ENCODE measurements around the gene TRIM46.

The TRIM46 gene

DNA sequence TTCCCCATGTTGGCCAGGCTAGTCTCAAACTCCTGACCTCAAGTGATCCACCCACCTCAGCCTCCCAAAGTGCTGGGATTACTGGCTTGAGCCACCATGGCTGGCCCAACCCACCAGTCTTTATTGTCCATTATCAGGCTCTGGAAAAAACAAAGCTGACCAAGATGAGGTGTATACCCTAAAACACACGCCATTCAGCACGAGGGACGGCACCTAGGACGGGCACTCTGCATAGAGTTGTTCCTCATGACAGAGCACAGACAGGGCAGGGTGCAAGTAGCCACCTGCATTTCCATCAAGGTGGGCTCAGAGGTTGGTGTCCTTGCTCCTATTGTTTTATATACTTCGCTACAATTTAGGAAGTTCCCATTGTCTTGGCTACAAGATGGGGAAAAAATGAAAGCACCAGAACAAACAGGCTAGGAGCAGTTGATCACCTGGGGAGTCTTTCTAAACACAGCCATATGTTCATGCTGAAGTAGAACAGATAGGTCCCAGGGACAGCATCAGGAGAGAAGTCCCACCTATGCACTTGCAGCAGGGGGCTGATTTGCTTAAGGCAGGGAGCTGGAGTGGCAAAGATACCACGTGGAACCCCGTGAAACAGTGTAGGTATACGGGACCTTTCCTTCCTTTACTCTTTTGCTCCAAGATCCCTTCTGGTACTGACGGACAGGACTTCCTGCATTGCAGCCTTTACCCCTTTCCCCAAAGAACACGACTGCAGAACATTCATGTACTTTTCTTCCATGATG is 5.0 kb upstream of the TRIM46 start:
- no peak for FAIRE-seq
- no peak for DNase-seq (ENCODE audit: insufficient read length)
- TF ChIP-seq TAF1 (IDR thresholded peaks at IDR 0.05; ENCODE audit: borderline replicate concordance, low read depth, low read length) (no peak), POLR2A (IDR thresholded peaks at IDR 0.05; ENCODE audit: low read depth, low read length) (no peak), POLR2AphosphoS5 (IDR thresholded peaks at IDR 0.05; ENCODE audit: low read depth, low read length) (no peak)

- no peak for FAIRE-seq
- no peak for DNase-seq (ENCODE audit: insufficient read length)
- TF ChIP-seq POLR2AphosphoS5 (IDR thresholded peaks at IDR 0.05; ENCODE audit: low read depth, low read length): no peak
- TF ChIP-seq TAF1 (IDR thresholded peaks at IDR 0.05; ENCODE audit: borderline replicate concordance, low read depth, low read length): no peak
- no peak for TF ChIP-seq POLR2A (IDR thresholded peaks at IDR 0.05; ENCODE audit: low read depth, low read length)
Observed at GRCh38 chr1:155169541-155169940, 4.1 kb upstream of the TRIM46 start.

DNA sequence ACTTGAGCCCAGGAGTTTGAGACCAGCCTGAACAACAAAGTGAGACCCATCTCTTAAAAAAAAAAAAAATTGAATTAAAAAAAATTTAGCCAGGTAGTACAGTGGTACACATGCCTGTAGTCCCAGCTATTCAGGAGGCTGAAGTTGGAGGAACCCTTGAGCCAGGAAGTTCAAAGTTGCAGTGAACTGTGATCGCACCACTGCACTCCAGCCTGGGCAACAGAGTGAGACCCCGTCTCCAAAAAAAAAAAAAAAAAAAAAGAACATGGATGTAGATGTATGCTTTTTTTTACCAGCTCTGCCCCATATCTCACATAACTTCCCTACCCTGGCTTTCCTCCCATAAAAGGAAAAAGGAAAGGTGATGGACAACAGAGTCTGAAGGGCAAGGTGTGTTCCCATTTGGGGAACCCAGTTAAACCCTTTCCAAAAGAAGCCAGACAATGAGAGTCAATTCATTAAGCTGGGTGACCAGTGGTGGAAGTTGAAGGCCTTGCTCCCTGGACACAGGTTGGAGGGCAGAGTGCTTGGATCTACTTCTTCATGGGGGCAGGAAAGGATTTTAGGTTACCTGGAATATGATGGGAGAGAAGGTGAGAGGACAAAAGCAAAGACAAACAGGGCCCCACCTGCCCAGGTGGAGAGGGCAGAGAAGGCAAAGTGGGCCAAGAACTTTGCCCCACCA is 3.4 kb upstream of the TRIM46 start:
- FAIRE-seq: no peak
- TF ChIP-seq TAF1 (IDR thresholded peaks at IDR 0.05; ENCODE audit: borderline replicate concordance, low read depth, low read length) (no peak), POLR2A (IDR thresholded peaks at IDR 0.05; ENCODE audit: low read depth, low read length) (no peak), POLR2AphosphoS5 (IDR thresholded peaks at IDR 0.05; ENCODE audit: low read depth, low read length) (no peak)
- no peak for DNase-seq (ENCODE audit: insufficient read length)

DNA sequence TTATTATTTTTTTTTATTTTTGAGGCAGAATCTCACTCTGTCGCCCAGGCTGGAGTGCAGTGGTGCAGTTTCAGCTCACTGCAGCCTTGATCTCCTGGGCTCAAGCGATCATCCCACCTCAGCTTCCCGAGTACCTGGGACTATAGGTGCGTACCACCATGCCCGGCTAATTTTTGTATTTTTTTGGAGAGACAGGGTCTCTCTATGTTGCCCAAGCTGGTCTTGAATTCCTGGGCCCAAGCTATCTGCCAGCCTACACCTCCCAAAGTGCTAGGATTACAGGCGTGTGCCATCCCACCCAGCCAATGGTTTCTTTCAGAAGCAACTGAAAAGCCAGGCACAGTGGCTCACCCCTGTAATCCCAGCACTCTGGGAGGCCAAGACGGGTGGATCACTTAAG is 2.8 kb upstream of the TRIM46 start:
- no peak for TF ChIP-seq POLR2A (IDR thresholded peaks at IDR 0.05; ENCODE audit: low read depth, low read length)
- no peak for TF ChIP-seq TAF1 (IDR thresholded peaks at IDR 0.05; ENCODE audit: borderline replicate concordance, low read depth, low read length)
- no peak for TF ChIP-seq POLR2AphosphoS5 (IDR thresholded peaks at IDR 0.05; ENCODE audit: low read depth, low read length)
- FAIRE-seq: no peak
- DNase-seq (ENCODE audit: insufficient read length): no peak

GRCh38 chr1:155171836-155172731 is 1.6 kb upstream of the TRIM46 start:
- FAIRE-seq (no peak), DNase-seq (ENCODE audit: insufficient read length) (no peak)
- TF ChIP-seq POLR2AphosphoS5 (IDR thresholded peaks at IDR 0.05; ENCODE audit: low read depth, low read length) (no peak), POLR2A (IDR thresholded peaks at IDR 0.05; ENCODE audit: low read depth, low read length) (no peak), TAF1 (IDR thresholded peaks at IDR 0.05; ENCODE audit: borderline replicate concordance, low read depth, low read length) (no peak)

- DNase-seq (ENCODE audit: insufficient read length): peak; percentile 96
- peak; percentile 85 for TF ChIP-seq POLR2A (IDR thresholded peaks at IDR 0.05; ENCODE audit: low read depth, low read length)
- peak; percentile 88 for TF ChIP-seq POLR2AphosphoS5 (IDR thresholded peaks at IDR 0.05; ENCODE audit: low read depth, low read length)
- peak; percentile 36; the same call in 1 of the 2 replicates for TF ChIP-seq TAF1 (IDR thresholded peaks at IDR 0.05; ENCODE audit: borderline replicate concordance, low read depth, low read length)
- FAIRE-seq: peak; percentile 100
Observed at GRCh38 chr1:155172732-155173477, 744 bp upstream of the TRIM46 start, which contains the start of gene KRTCAP2. TSS of gene KRTCAP2 (minus strand) at chr1:155173304. CDS start at chr1:155173224, 80 bp downstream.

GRCh38 chr1:155174324-155175280 is 953 bp downstream of the TRIM46 start:
- TF ChIP-seq POLR2A (IDR thresholded peaks at IDR 0.05; ENCODE audit: low read depth, low read length): no peak
- no peak for TF ChIP-seq POLR2AphosphoS5 (IDR thresholded peaks at IDR 0.05; ENCODE audit: low read depth, low read length)
- no peak for TF ChIP-seq TAF1 (IDR thresholded peaks at IDR 0.05; ENCODE audit: borderline replicate concordance, low read depth, low read length)
- no peak for FAIRE-seq
- no peak for DNase-seq (ENCODE audit: insufficient read length)

DNA sequence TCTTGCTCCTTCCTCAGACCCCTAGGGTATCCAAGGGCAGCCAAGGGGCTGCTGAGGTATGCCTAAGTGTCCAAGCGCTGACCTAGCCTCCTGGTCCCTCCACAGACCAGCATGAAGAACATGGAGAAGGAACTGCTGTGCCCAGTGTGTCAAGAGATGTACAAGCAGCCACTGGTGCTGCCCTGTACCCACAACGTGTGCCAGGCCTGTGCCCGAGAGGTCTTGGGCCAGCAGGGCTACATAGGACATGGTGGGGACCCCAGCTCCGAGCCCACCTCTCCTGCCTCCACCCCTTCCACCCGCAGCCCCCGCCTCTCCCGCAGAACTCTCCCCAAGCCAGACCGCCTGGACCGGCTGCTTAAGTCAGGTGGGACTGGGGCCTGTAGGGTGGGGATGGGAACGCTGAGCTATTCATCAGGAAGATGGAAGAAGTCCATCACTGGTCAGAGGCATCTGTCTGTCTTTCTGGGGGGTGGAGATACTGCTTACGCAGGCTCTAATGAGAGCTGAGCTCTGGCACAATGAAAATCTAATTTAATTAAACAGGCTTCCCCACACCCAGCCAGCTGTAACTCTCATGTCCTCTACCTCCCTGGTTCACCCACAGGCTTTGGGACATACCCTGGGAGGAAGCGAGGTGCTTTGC is 1.8 kb downstream of the TRIM46 start:
- DNase-seq (ENCODE audit: insufficient read length) (no peak), FAIRE-seq (no peak)
- TF ChIP-seq POLR2AphosphoS5 (IDR thresholded peaks at IDR 0.05; ENCODE audit: low read depth, low read length) (no peak), TAF1 (IDR thresholded peaks at IDR 0.05; ENCODE audit: borderline replicate concordance, low read depth, low read length) (no peak), POLR2A (IDR thresholded peaks at IDR 0.05; ENCODE audit: low read depth, low read length) (no peak)

GRCh38 chr1:155175927-155176371 is 2.3 kb downstream of the TRIM46 start:
- DNase-seq (ENCODE audit: insufficient read length) (no peak), FAIRE-seq (no peak)
- TF ChIP-seq POLR2A (IDR thresholded peaks at IDR 0.05; ENCODE audit: low read depth, low read length): no peak
- no peak for TF ChIP-seq TAF1 (IDR thresholded peaks at IDR 0.05; ENCODE audit: borderline replicate concordance, low read depth, low read length)
- TF ChIP-seq POLR2AphosphoS5 (IDR thresholded peaks at IDR 0.05; ENCODE audit: low read depth, low read length): no peak

Data from GM12892 (cell line).